Calu3 (cell line): Measurements from ENCODE around the gene ZNF618. TPM values are rescaled to one million over a fixed set of nuclear protein-coding genes. Genes with fewer than 3 reads are reported as not detected.

Source experiments
- BruUV-seq: library from RNA; stranded (reverse); fragments of 400-500 nt; replicated peaks from 2 replicates; lab custom pipeline; 2021; lab: Mats Ljungman, UMichigan
- CTCF ChIA-PET: fragments of 300-600 bp; sonication (Branson Sonifier 250); formaldehyde crosslinking; loops from one replicate; lab custom pipeline; 2022; ENCODE audit warnings: antibody characterized with exemption; lab: Charles Lee
- DNase-seq: peaks from one replicate; pipeline ENCODE4 v3.0.0; 2022
- H3K27ac Mint-ChIP-seq: one replicate; pipeline ENCODE4 v1.8.0; 2022; ENCODE audit warnings: mixed read lengths; ENCODE audit not compliant: unreplicated experiment
- H3K27me3 Mint-ChIP-seq: one replicate; pipeline ENCODE4 v1.8.0; 2022; ENCODE audit warnings: mixed read lengths; ENCODE audit not compliant: unreplicated experiment
- H3K36me3 Mint-ChIP-seq: one replicate; pipeline ENCODE4 v1.8.0; 2022; ENCODE audit warnings: mild to moderate bottlenecking, moderate library complexity, mixed read lengths; ENCODE audit not compliant: insufficient read depth, unreplicated experiment
- H3K4me1 Mint-ChIP-seq: one replicate; pipeline ENCODE4 v1.8.0; 2022; ENCODE audit warnings: mild to moderate bottlenecking, low read depth, mixed read lengths; ENCODE audit not compliant: unreplicated experiment
- H3K4me3 Mint-ChIP-seq: one replicate; pipeline ENCODE4 v1.8.0; 2022; ENCODE audit warnings: mild to moderate bottlenecking, low read depth, moderate library complexity, mixed read lengths; ENCODE audit not compliant: unreplicated experiment
- H3K9me3 Mint-ChIP-seq: one replicate; pipeline ENCODE4 v1.8.0; 2022; ENCODE audit warnings: low read depth, mixed read lengths; ENCODE audit not compliant: unreplicated experiment
- CTCF ChIP-seq: fragments of 200-600 bp; IDR thresholded peaks from one replicate; pipeline ENCODE4 v1.8.0; 2022; ENCODE audit warnings: antibody characterized with exemption; ENCODE audit not compliant: unreplicated experiment
- intact Hi-C: fragments of 100-400 bp; cut with micrococcal nuclease; formaldehyde crosslinking; loops from one replicate; pipeline ENCODE4 v1.10.0; 2022; ENCODE audit not compliant: unreplicated experiment
- total RNA-seq: library from RNA; stranded (reverse); gene quantifications from 2 replicates; pipeline ENCODE4 v1.2.3, GENCODE V29; 2022

Gene ZNF618
- total RNA-seq, 1 experiment from 2014 or later, result 20.3 TPM

- no TSS peak for BruUV-seq
- no peaks in the 10 kb centered on the region for H3K36me3 Mint-ChIP-seq
- H3K4me1 Mint-ChIP-seq, result no peaks in the 10 kb centered on the region
- no peaks in the 10 kb centered on the region for H3K9me3 Mint-ChIP-seq
- TF ChIP-seq CTCF, result no peak
- no peaks in the 10 kb centered on the region for H3K27me3 Mint-ChIP-seq
- DNase-seq, result no peak
- CTCF ChIA-PET, result interaction anchor here (0.6 kb wide), 1 partner anchor 390 kb away, joined by 5 read pairs; no protein-coding TSS in a partner anchor
- no peak overlapping the region for H3K27ac Mint-ChIP-seq
- intact Hi-C loops, result no loop called here
- H3K4me3 Mint-ChIP-seq, result no peak overlapping the region
These were observed 69.7 kb downstream of the ZNF618 start for GRCh38 chr9:113945784-113946183.

- DNase-seq, result no peak
- Mint-ChIP-seq H3K4me3 (no peak overlapping the region), H3K27ac (no peak overlapping the region), H3K9me3 (no peaks in the 10 kb centered on the region), H3K36me3 (no peaks in the 10 kb centered on the region), H3K27me3 (no peaks in the 10 kb centered on the region), H3K4me1 (no peaks in the 10 kb centered on the region)
- intact Hi-C loops, result no loop called here
- BruUV-seq, result no TSS peak
- no peak for TF ChIP-seq CTCF
- CTCF ChIA-PET, result no interaction called here
These were observed 70.5 kb downstream of the ZNF618 start for GRCh38 chr9:113946496-113947115.

- Mint-ChIP-seq H3K27ac (no peak overlapping the region), H3K36me3 (no peaks in the 10 kb centered on the region), H3K4me1 (no peaks in the 10 kb centered on the region), H3K4me3 (no peak overlapping the region), H3K9me3 (no peaks in the 10 kb centered on the region), H3K27me3 (no peaks in the 10 kb centered on the region)
- no peak for TF ChIP-seq CTCF
- CTCF ChIA-PET, result no interaction called here
- intact Hi-C loops, result no loop called here
- DNase-seq, result no peak
- no TSS peak for BruUV-seq
These were observed 71.8 kb downstream of the ZNF618 start for GRCh38 chr9:113947941-113948340.

GRCh38 chr9:113948891-113949570 is 72.9 kb downstream of the ZNF618 start:
- intact Hi-C loops, result no loop called here
- CTCF ChIA-PET, result no interaction called here
- BruUV-seq, result no TSS peak
- H3K4me3 Mint-ChIP-seq, result no peak overlapping the region
- no peaks in the 10 kb centered on the region for H3K9me3 Mint-ChIP-seq
- H3K4me1 Mint-ChIP-seq, result no peaks in the 10 kb centered on the region
- no peak overlapping the region for H3K27ac Mint-ChIP-seq
- no peak for TF ChIP-seq CTCF
- no peaks in the 10 kb centered on the region for H3K27me3 Mint-ChIP-seq
- DNase-seq, result no peak
- H3K36me3 Mint-ChIP-seq, result no peaks in the 10 kb centered on the region
